Fibroblast of lung (primary cell): ENCODE data around the gene MSH3. TPM values are rescaled to one million over a fixed set of nuclear protein-coding genes. Genes with fewer than 3 reads are reported as not detected.

Experiments
- DNase-seq, 2 donors: peaks; one replicate each; pipeline versions ENCODE4 v3.0.0 to v3.0.0-alpha.2; 2010; ENCODE audit warnings: low read depth in 2 of 2
- H2AFZ ChIP-seq: 2 replicates; pipeline ENCODE4 v1.5.1; 2012; ENCODE audit warnings: low read length, control low read depth, inconsistent platforms
- H3K27ac ChIP-seq: 2 replicates; pipeline ENCODE4 v1.5.1; 2011; ENCODE audit warnings: low read length, control low read depth; ENCODE audit not compliant: insufficient read depth
- H3K27me3 ChIP-seq: 2 replicates; pipeline ENCODE4 v1.5.1; 2011; ENCODE audit warnings: mild to moderate bottlenecking, low read length; ENCODE audit not compliant: control insufficient read depth, insufficient read depth
- H3K36me3 ChIP-seq: 2 replicates; pipeline ENCODE4 v1.5.1; 2011; ENCODE audit warnings: low read length; ENCODE audit not compliant: control insufficient read depth, insufficient read depth
- H3K4me1 ChIP-seq: 2 replicates; pipeline ENCODE4 v1.5.1; 2011; ENCODE audit warnings: low read length; ENCODE audit not compliant: control insufficient read depth, insufficient read depth; ENCODE audit errors: extremely low read depth
- H3K4me2 ChIP-seq: 2 replicates; pipeline ENCODE4 v1.5.1; 2011; ENCODE audit warnings: low read length, control low read depth; ENCODE audit not compliant: insufficient read depth; ENCODE audit errors: extremely low read depth
- H3K4me3 ChIP-seq, 4 experiments: fragments of 200-600 bp in 1 of 4; sonication (generic) in 1 of 4; replicated peaks in 1 of 4; 2 replicates each; pipeline ENCODE4 v1.5.1; 2011 to 2016; ENCODE audit warnings: low read length in 4 of 4, low read depth in 3 of 4, mild to moderate bottlenecking in 3 of 4, control low read depth in 2 of 4, inconsistent platforms in 1 of 4, mixed read lengths in 1 of 4; ENCODE audit not compliant: insufficient read depth in 1 of 4; ENCODE audit errors: control extremely low read depth in 1 of 4
- H3K79me2 ChIP-seq: 2 replicates; pipeline ENCODE4 v1.5.1; 2012; ENCODE audit warnings: mild to moderate bottlenecking, low read length, inconsistent platforms; ENCODE audit not compliant: control insufficient read depth, insufficient read depth
- H3K9ac ChIP-seq: 2 replicates; pipeline ENCODE4 v1.5.1; 2011; ENCODE audit warnings: mild to moderate bottlenecking, low read length, control low read depth; ENCODE audit not compliant: insufficient read depth
- H3K9me3 ChIP-seq: 2 replicates; pipeline ENCODE4 v1.5.1; 2012; ENCODE audit warnings: low read depth, low read length; ENCODE audit not compliant: control insufficient read depth, insufficient read depth
- H4K20me1 ChIP-seq: 2 replicates; pipeline ENCODE4 v1.5.1; 2011; ENCODE audit warnings: low read length; ENCODE audit not compliant: control insufficient read depth, insufficient read depth; ENCODE audit errors: extremely low read depth
- EZH2 ChIP-seq: IDR thresholded peaks from 2 replicates; pipeline ENCODE4 v1.5.1; 2012; ENCODE audit warnings: low read length, control low read depth, mild to moderate bottlenecking; ENCODE audit errors: missing control alignments
- polyA plus RNA-seq, 2 donors: library from polyadenylated mRNA; depleted of rRNA in 1 of 2; stranded (reverse) in 1 of 2; unstranded in 1 of 2; fragments of >200 nt; gene quantifications; 2 replicates each; pipeline ENCODE4 v1.2.1, GENCODE V29; 2011 to 2012; ENCODE audit warnings: missing spikeins in 1 of 2
- total RNA-seq: library from RNA; depleted of rRNA; stranded (reverse); fragments of >200 nt; gene quantifications from 2 replicates; pipeline ENCODE4 v1.2.1, GENCODE V29; 2014
- TF ChIP-seq, protein P1 (sequence below), 2 donors: IDR thresholded peaks in 1 of 2; conservative IDR thresholded peaks in 1 of 2; 1 replicate in 1 of 2; 2 replicates in 1 of 2; pipeline ENCODE4 v1.5.1; 2011 to 2012; ENCODE audit warnings: low read length in 2 of 2, control low read depth in 1 of 2, inconsistent platforms in 1 of 2, low read depth in 1 of 2, mild to moderate bottlenecking in 1 of 2

MSH3 gene
- total and polyA plus RNA-seq, 2 donors (not counting 1 experiment from before 2014, with no cell fraction given): 9.1 to 14.4 TPM

DNA sequence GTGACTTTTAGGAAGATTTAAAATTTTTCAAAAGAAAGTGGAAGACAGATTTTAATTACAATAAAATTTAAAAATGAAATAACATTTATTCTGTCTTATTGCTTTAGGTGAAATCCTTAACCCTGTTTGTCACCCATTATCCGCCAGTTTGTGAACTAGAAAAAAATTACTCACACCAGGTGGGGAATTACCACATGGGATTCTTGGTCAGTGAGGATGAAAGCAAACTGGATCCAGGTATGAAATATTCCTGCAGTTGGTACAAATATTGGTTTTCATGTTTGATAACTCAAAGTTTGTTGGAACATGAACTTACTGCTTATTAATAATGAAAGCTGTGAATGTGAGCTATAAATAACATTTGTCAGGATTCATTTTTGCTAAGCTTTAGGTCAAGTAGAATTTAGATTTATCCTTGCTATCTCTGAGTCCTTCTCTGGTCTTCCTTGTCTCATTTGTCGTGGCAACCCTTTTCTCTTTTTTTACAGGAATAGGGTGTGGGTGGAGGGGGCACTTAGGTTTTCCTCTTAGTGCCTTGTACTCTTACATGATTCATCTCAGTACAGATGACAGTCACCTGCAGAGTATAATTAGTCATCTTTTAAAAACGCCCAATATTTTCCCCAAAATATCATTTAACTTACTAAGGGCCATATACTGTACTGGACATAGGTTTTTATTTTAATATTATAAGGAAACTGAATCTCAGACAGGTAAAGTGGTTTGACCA lies 210.4 kb downstream of the MSH3 start:
- no peaks in the 10 kb centered on the region for H3K27me3 ChIP-seq
- H3K9ac ChIP-seq: no peak overlapping the region
- no peaks in the 10 kb centered on the region for H3K4me1 ChIP-seq
- H3K4me3 ChIP-seq: no peak overlapping the region
- no peaks in the 10 kb centered on the region for H3K79me2 ChIP-seq
- H4K20me1 ChIP-seq: no peaks in the 10 kb centered on the region
- H3K36me3 ChIP-seq: no peaks in the 10 kb centered on the region
- no peak overlapping the region for H3K27ac ChIP-seq
- TF ChIP-seq, protein P1, sequence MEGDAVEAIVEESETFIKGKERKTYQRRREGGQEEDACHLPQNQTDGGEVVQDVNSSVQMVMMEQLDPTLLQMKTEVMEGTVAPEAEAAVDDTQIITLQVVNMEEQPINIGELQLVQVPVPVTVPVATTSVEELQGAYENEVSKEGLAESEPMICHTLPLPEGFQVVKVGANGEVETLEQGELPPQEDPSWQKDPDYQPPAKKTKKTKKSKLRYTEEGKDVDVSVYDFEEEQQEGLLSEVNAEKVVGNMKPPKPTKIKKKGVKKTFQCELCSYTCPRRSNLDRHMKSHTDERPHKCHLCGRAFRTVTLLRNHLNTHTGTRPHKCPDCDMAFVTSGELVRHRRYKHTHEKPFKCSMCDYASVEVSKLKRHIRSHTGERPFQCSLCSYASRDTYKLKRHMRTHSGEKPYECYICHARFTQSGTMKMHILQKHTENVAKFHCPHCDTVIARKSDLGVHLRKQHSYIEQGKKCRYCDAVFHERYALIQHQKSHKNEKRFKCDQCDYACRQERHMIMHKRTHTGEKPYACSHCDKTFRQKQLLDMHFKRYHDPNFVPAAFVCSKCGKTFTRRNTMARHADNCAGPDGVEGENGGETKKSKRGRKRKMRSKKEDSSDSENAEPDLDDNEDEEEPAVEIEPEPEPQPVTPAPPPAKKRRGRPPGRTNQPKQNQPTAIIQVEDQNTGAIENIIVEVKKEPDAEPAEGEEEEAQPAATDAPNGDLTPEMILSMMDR (conservative IDR thresholded peaks at IDR 0.05 in 1 of 2, IDR thresholded peaks at IDR 0.05 in 1 of 2; ENCODE audit: low read depth in 1 of 2, low read length in 2 of 2): no peak
- no peak for TF ChIP-seq EZH2
- H3K9me3 ChIP-seq: no peaks in the 10 kb centered on the region
- H2AFZ ChIP-seq: no peak overlapping the region
- no peak overlapping the region for H3K4me2 ChIP-seq
- DNase-seq: no peak

DNA sequence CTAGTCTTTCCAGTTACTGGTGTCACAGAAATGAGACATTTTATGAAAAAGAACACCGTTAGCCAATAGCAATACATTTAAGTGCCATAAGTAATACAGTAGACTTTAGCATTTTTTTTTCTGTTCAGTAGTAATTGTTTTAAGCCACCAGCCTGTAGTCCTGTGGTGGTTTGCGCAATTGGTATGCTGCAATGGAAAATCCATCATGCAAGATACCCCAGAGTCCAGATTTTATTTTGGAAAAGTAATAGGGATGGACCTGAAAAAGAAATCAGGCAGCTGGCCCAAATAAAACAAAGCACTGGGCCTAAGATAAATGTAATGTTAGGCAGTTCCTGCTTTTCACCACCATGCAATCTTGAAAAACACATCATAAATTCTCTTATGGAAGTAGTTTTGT lies 211.1 kb downstream of the MSH3 start:
- no peak overlapping the region for H3K4me2 ChIP-seq
- no peaks in the 10 kb centered on the region for H3K9me3 ChIP-seq
- H3K9ac ChIP-seq: no peak overlapping the region
- no peaks in the 10 kb centered on the region for H4K20me1 ChIP-seq
- no peaks in the 10 kb centered on the region for H3K4me1 ChIP-seq
- no peak overlapping the region for H3K4me3 ChIP-seq
- H3K27ac ChIP-seq: no peak overlapping the region
- no peaks in the 10 kb centered on the region for H3K79me2 ChIP-seq
- TF ChIP-seq, protein P1 (conservative IDR thresholded peaks at IDR 0.05 in 1 of 2, IDR thresholded peaks at IDR 0.05 in 1 of 2; ENCODE audit: low read depth in 1 of 2, low read length in 2 of 2): no peak
- TF ChIP-seq EZH2: no peak
- DNase-seq: peak; percentile 35 to 41
- H2AFZ ChIP-seq: no peak overlapping the region
- no peaks in the 10 kb centered on the region for H3K36me3 ChIP-seq
- no peaks in the 10 kb centered on the region for H3K27me3 ChIP-seq

DNA sequence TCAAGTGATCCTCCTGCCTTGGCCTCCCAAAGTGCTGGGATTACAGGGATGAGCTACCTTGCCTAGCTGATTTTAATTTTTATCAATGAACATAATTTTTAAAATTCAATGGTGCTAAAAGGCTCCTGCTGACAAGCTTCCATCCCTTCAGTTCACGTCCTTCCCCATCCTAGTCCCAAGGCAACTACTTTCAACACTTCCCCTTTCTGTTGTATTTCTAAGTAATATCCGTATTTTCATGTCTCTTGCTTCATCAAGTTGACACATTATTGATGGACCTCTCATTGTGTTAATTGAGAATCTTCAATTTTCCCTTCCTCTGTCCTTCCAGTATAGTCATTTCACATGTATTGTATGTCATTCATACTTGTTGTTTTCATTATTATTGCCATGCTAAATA lies 211.9 kb downstream of the MSH3 start:
- DNase-seq: no peak
- H3K79me2 ChIP-seq: no peaks in the 10 kb centered on the region
- H3K4me1 ChIP-seq: no peaks in the 10 kb centered on the region
- no peak for TF ChIP-seq EZH2
- TF ChIP-seq, protein P1 (conservative IDR thresholded peaks at IDR 0.05 in 1 of 2, IDR thresholded peaks at IDR 0.05 in 1 of 2; ENCODE audit: low read depth in 1 of 2, low read length in 2 of 2): no peak
- H4K20me1 ChIP-seq: no peaks in the 10 kb centered on the region
- H3K27me3 ChIP-seq: no peaks in the 10 kb centered on the region
- H3K9me3 ChIP-seq: no peaks in the 10 kb centered on the region
- no peak overlapping the region for H3K27ac ChIP-seq
- no peak overlapping the region for H3K4me2 ChIP-seq
- no peak overlapping the region for H2AFZ ChIP-seq
- H3K36me3 ChIP-seq: no peaks in the 10 kb centered on the region
- H3K4me3 ChIP-seq: no peak overlapping the region
- H3K9ac ChIP-seq: no peak overlapping the region
